Measurements from ENCODE around the gene GYPB. TPM values are rescaled to one million over a fixed set of nuclear protein-coding genes. Genes with fewer than 3 reads are reported as not detected.

The GYPB gene
- polyA plus RNA-seq, 1 experiment = not detected

Other genes with a start within 250 kb of the GYPB start
- gene GYPE, start 113.8 kb downstream of the GYPB start, polyA plus RNA-seq (2011; rRNA removed) = 1.6 TPM in 2 replicates
- gene GYPA, start 121.3 kb upstream of the GYPB start, polyA plus RNA-seq (2011; rRNA removed) = not detected in 2 replicates

All from AG04450 (cell line).